ENCODE data around the gene CSNK1G3.

- TF ChIP-seq CTCF (IDR thresholded peaks at IDR 0.05; ENCODE audit: low read length), result no peak
- TF ChIP-seq EZH2 (IDR thresholded peaks at IDR 0.05; ENCODE audit: borderline replicate concordance, low read length), result no peak
These were observed 45.9 kb downstream of the CSNK1G3 start for GRCh38 chr5:123557907-123558306.
